NCI-H1930 (cell line): ENCODE results near the gene CAMK2N1.
A peak's percentile ranks its signal among the peaks of the same experiment; 100 is the strongest.

Experiments
- DNase-seq, 2 experiments: peaks; one replicate each; lab custom pipeline; 2025; lab: John Stamatoyannopoulos, UW

Gene CAMK2N1

DNA sequence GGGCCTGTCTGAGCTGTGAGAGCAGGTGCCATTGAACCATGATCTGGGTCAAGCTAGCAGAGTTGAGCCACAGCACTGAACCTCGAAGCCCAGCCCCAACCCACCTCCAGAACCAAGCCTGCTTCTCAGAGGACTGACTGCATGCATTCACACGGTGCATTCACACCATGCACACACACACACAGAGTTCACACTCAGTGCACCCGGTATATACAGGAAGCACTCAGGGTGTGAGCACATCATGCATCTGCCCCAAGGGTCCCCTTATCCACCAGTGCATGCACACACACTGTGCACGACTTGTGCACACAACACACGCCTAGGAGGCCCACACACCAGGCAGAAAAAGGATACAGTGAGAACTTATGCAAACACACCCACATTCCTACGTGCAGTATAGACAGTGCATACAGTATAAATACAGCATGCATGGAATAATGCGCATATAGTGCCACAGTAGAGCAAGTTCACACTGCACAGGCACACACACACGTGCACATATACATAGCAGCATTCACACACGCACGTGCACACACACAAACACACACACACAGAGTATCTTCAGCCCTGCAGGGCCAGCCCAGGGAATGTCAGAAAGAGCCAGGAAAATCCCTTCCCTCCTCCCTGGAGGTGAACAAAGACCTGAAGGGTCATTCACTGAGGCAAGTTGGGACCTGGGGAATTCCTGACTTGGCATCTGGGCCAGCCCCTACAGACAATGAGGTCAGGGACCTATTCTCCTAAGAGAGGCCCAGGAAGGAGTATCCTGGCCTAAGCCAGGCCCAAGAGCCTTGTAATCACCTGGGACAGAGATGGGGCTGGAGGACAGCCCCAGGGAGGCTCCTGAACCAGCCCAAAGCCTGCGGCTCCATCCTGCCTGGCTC lies 42.1 kb downstream of the CAMK2N1 start:
- no peak for DNase-seq

DNA sequence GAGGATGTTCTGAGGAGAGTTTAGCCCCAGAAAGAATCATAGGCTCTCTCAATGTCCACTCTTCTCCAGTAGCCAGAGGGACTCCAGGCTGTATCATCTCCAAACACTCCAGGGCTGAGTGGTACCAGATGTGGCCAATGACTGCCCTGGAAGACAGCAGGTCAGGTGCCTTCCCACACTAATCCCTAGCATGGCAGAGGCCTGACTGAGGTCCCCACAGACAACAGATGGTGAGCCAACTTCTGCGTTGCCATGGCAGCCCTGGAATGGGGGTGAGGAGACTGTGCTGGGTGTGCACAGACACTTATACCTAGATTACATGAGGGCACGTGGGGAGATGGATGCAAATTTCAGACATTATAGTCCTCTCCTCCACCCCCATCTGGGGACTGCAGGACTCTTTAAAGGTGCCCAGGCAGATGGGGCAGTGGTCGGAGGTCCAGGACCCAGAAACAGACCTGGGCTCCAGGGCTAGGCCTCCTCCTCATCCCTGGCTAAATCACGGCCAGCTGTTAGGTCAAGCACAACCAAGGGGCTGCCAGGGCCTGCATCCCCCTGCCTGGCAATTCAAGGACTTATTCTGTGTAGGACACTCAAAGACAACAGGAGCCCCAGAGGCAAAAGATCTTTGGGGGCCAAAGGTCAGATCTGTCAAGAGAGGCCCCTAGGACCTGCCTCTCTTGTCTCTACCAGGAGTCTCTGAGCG lies 42.9 kb downstream of the CAMK2N1 start:
- DNase-seq = no peak

DNA sequence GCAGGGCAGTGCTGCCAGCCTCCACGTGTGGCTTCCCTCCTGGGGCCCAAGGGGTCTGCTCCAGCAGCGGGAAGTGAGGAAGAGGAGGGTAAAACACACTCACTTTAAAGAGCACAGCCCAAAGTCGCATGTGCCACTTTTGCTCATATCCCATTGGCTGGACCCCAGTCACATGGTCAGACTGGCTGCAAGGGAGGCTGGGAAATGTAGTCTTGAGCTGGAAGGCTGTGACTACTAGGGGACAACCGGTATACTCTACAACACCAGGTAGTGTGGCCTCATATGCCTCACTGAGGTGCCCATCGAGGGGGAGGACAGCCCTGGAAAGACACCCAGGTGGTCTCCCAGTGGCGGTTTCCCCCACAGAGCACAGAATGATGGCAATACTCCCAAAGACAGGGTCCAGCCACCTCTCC lies 45.2 kb downstream of the CAMK2N1 start:
- DNase-seq = peak in 1 of 2 experiments; percentile 43

DNA sequence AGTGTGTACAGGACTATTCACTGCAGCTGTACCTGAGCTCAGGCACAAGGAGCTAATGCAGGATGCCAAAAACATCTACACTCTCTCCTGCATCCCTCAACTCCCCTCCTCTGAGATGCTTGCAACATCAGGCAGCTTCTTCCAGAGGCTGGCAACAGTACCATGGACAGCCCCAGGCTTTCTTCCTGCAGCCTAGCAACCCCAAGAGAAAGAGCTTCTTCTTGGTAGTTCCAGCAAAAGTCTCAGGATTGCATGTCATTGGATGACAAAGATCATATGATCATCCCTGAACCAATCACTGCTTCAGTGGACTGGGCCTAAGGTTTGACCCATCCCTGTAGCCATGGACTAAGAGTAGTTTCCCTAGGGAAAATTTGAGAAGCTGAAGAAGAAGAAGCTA lies 46.7 kb downstream of the CAMK2N1 start:
- no peak for DNase-seq

DNA sequence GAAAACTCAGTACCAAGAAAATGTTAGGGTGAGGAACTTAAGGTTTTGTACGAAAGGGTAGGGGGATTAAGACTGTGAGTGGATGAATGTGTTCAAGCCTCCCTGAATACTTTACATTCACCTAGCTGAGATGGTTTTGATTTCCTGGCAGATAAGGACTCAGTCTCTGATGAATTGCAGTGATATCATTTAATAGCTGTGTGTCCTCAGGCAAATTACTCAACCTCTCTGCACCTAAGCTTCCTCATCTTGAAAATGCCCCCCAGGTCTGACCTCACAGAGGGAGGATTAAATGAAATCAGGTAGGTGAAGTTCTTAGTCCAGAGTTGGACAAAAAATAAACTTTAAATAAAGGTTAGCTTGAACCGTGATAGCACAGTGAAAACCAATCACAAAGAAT lies 48.4 kb downstream of the CAMK2N1 start:
- no peak for DNase-seq

DNA sequence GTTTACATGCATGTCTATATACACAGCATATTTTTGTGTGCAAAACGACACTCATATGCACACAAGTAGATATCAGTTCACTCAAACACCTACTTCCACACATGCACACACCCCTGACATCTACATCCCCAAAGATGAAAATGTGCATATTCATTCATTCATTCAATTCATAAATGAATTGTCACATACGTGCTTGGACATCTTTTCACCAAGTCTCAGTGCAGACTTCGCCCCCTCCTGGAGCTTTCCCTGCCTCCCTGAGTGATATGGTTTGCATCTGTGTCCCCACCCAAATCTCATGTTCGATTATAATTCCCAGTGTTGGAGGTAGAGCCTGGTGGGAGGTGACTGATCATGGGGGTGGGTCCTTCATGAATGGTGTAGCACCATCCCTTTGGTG lies 53.1 kb downstream of the CAMK2N1 start:
- no peak for DNase-seq
